ENCODE results near the gene SERF2. TPM values are rescaled to one million over a fixed set of nuclear protein-coding genes. Genes with fewer than 3 reads are reported as not detected.
"Not testable (repeated sequence)": the region's sequence is repeated elsewhere in the genome, so short reads cannot be mapped to it uniquely, and the experiment has no call there.

Gene SERF2
- total RNA-seq, result 100 to 1,000 TPM; 486 to 741 (median 626) TPM

DNA sequence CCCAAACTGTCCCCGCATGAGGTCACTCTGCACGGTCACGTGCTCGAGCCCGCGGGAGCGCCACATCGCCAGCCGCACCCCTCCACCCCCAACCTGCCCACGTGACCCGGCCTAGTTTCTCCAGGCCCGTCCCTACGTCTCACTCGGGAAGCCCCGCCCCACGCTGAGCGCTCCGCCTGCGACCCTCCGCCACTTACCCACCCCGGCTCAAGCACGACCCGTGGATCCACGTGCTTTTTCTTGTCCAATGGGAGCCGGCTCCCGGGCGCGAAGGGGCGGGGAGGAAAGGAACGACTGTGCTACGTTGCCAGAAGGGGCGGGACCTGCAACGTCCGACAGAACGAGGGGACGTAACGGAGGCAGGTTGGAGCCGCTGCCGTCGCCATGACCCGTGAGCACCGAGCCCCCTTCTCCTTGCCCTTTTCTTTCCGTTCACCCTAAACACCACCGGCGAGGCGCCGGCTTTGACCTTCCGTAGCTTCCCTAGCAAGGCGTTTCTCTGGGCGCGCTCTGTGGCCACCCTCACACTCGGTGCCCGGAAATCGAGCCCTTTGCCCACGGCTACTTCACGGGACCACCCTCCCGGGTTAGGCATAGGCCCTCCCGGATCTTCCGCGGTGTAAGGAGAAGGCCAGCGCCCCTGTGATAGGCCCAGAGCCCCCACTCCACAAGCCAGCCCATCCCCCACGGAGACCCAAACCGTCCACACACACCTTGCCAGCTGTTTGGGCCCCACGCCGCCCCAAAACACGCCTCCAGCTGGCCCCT, at the start of gene SERF2:
Gene SERF2, plus strand, starts transcription at position 328 of the 768 bp plus-strand sequence. Its CDS starts 57 bp downstream, at position 385.
- peak; percentile 100 for DNase-seq (ENCODE audit: low spot score in 2 of 2)
- 1% methylated on average over 53 to 57 of the region's 66 CpGs for WGBS, 2 donors
- intact Hi-C loops (cut with DNase I; ENCODE audit: low total_unique reads), result no loop called here
- peak within 1 kb of the TSS; percentile 95 for H3K4me3 ChIP-seq (ENCODE audit: low read depth, poor library complexity, severe bottlenecking)
- peak in 1 of 2 donors; percentile 97 for TF ChIP-seq POLR2A (IDR thresholded peaks at IDR 0.05)
- TF ChIP-seq, protein P1, sequence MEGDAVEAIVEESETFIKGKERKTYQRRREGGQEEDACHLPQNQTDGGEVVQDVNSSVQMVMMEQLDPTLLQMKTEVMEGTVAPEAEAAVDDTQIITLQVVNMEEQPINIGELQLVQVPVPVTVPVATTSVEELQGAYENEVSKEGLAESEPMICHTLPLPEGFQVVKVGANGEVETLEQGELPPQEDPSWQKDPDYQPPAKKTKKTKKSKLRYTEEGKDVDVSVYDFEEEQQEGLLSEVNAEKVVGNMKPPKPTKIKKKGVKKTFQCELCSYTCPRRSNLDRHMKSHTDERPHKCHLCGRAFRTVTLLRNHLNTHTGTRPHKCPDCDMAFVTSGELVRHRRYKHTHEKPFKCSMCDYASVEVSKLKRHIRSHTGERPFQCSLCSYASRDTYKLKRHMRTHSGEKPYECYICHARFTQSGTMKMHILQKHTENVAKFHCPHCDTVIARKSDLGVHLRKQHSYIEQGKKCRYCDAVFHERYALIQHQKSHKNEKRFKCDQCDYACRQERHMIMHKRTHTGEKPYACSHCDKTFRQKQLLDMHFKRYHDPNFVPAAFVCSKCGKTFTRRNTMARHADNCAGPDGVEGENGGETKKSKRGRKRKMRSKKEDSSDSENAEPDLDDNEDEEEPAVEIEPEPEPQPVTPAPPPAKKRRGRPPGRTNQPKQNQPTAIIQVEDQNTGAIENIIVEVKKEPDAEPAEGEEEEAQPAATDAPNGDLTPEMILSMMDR (IDR thresholded peaks at IDR 0.05), result no peak

DNA sequence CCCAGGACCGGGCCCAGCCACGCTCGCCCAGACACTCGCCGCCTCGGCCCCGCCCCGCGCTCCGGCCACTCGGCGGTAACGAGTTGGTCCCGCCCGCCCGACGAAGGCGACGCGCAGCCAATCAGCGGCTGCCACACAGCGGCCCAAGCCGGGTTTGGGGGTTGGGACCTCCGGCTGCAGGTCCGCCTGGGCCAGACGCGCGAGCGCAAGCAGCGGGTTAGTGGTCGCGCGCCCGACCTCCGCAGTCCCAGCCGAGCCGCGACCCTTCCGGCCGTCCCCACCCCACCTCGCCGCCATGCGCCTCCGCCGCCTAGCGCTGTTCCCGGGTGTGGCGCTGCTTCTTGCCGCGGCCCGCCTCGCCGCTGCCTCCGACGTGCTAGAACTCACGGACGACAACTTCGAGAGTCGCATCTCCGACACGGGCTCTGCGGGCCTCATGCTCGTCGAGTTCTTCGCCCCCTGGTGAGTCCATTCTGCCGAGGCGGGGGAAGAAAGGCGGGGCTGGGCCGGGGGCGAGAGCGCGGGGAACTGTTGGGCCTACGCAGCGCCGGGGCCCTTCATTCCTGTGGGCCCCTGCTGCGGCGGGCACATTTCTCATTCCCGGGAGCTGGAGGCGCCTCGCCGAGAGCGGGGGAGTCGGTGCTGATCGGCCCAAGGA, 45.7 kb upstream of the SERF2 start, which contains the start of gene PDIA3:
Gene PDIA3, plus strand, starts transcription at position 194 of the 658 bp plus-strand sequence. Its CDS starts 102 bp downstream, at position 296.
- H3K4me3 ChIP-seq (ENCODE audit: low read depth, poor library complexity, severe bottlenecking), result peak within 1 kb of the TSS; percentile 80
- DNase-seq (ENCODE audit: low spot score in 2 of 2), result peak; percentile 90 to 98
- peak in 1 of 2 donors; percentile 52 for TF ChIP-seq POLR2A (IDR thresholded peaks at IDR 0.05)
- TF ChIP-seq, protein P1 (IDR thresholded peaks at IDR 0.05), result peak in 1 of 3 donors; percentile 17
- 1 to 5% methylated on average over 34 to 61 of the region's 84 CpGs for WGBS, 2 donors
- intact Hi-C loops (cut with DNase I; ENCODE audit: low total_unique reads), result not testable (repeated sequence)

DNA sequence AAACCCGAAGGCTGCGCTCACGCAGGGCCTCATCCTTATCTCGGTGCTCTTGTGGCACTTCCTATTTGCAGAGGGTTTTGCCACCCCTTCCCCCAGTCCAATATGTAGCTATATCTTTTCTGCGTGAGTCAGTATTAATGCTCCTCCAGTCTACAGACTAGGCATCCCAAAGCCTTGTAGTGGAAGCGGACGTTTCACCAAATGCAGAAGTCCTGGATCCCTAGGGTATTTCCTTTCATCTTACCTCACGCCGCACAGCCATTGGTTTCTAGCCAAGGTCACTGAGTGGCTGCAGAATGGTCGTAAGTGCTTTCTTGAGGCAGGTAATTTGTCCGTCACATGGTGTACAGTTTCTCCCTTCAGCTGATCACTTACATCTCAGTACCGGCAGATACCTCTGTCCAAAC, 45.2 kb upstream of the SERF2 start:
- intact Hi-C loops (cut with DNase I; ENCODE audit: low total_unique reads); DNase-seq (ENCODE audit: low spot score in 2 of 2): not testable (repeated sequence)
- 2% methylated on average over 12 of the region's 12 CpGs for WGBS, 2 donors

DNA sequence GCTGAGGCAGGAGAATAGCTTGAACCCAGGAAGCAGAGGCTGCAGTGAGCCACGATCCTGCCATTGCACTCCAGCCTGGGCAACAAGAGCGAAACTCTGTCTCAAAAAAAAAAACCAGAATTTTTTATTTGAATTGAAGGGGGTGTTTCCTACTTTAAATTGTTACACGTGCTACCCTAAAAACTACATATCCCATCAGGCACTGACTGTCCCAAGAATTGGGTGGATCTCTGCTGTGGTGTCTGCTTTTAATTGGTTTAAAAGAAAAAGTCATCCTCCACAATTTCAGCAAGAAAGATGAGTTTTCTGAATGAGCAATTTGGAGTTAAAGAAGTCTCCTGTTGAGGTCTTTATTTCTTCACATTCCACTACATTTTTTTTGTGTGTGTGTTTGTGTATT, 43.7 kb upstream of the SERF2 start:
- H3K4me3 ChIP-seq (ENCODE audit: low read depth, poor library complexity, severe bottlenecking), result no peak overlapping the region
- no peak for TF ChIP-seq POLR2A (IDR thresholded peaks at IDR 0.05)
- TF ChIP-seq, protein P1 (IDR thresholded peaks at IDR 0.05), result no peak
- DNase-seq (ENCODE audit: low spot score in 2 of 2), result no peak
- intact Hi-C loops (cut with DNase I; ENCODE audit: low total_unique reads), result no loop called here
- WGBS, 2 donors, result 50% methylated on average over 3 of the region's 3 CpGs

More for the DNA sequence above, 45.2 kb upstream of the SERF2 start:
- H3K4me3 ChIP-seq (ENCODE audit: low read depth, poor library complexity, severe bottlenecking), result peak overlapping the region; percentile 80

DNA sequence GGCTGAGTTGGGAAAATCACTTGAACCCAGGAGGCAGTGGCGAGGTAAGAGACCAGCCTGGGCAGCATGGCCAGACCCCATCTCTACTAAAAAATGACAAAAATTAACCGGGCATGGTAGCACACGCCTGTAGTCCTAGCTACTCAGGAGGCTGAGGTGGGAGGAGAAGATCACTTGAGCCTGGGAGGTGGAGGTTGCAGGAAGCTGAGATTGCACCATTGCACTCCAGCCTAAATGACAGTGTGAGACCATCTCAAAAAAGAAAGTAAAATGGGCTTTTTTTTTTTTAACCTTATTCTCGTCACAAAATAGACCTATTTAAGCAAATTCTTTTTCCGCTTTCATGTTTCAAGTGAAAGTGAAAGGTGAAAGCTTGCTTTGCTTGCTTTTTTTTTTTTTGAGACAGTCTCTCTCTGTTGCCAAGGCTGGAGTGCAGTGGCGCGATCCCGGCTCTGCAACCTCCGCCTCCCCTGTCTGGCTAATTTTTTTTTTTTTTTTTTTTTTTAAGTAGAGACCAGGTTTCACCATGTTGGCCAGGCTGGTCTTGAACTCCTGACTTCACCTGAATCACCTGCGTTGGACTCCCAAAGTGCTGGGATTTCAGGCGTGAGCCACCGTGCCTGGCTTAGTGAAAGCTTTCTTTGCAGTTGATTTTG, 42.3 kb upstream of the SERF2 start:
- H3K4me3 ChIP-seq (ENCODE audit: low read depth, poor library complexity, severe bottlenecking), result no peak overlapping the region
- intact Hi-C loops (cut with DNase I; ENCODE audit: low total_unique reads), result no loop called here
- TF ChIP-seq POLR2A (IDR thresholded peaks at IDR 0.05), result no peak
- TF ChIP-seq, protein P1 (IDR thresholded peaks at IDR 0.05), result no peak
- WGBS, 2 donors, result 49 to 55% methylated on average over 12 of the region's 12 CpGs
- DNase-seq (ENCODE audit: low spot score in 2 of 2), result no peak

DNA sequence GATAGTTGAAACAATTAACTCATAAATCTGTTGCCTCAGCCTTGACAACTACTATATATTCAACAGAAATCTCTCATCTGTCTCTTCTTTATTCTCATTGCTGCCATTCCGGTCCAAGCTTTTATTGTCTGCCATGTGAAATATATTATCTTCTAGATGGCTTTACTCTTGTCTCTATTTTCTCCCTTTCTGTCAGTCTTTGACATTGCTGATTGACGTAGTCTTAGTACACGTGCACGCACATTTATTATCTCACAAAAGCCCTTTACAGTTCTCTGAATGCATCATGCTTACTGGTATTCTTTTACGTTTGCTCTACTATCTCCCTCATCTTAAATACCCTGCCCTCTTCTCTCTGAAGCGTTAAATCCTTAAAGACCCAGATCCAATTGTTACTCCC, 40.2 kb upstream of the SERF2 start:
- TF ChIP-seq POLR2A (IDR thresholded peaks at IDR 0.05), result no peak
- TF ChIP-seq, protein P1 (IDR thresholded peaks at IDR 0.05), result no peak
- intact Hi-C loops (cut with DNase I; ENCODE audit: low total_unique reads), result no loop called here
- DNase-seq (ENCODE audit: low spot score in 2 of 2), result no peak
- 83 to 86% methylated on average over 6 of the region's 6 CpGs for WGBS, 2 donors
- no peak overlapping the region for H3K4me3 ChIP-seq (ENCODE audit: low read depth, poor library complexity, severe bottlenecking)

Measured in lower leg skin (tissue), 4 donors.